Activated CD8-positive, alpha-beta memory T cell treated with anti-CD3 and anti-CD28 coated beads for 1 hour (primary cell): ENCODE results near the gene SLC25A21.
"Not testable (repeated sequence)": the region's sequence is repeated elsewhere in the genome, so short reads cannot be mapped to it uniquely, and the experiment has no call there.

Experiments
- DNase-seq, 2 donors: peaks; one replicate each; pipeline ENCODE4 v3.0.0-alpha.2; 2020; ENCODE audit warnings: low read depth in 1 of 2; ENCODE audit errors: extremely low read depth in 1 of 2

Gene SLC25A21

GRCh38 chr14:36726128-36726527 is 446.3 kb downstream of the SLC25A21 start:
- DNase-seq, result no peak

DNA sequence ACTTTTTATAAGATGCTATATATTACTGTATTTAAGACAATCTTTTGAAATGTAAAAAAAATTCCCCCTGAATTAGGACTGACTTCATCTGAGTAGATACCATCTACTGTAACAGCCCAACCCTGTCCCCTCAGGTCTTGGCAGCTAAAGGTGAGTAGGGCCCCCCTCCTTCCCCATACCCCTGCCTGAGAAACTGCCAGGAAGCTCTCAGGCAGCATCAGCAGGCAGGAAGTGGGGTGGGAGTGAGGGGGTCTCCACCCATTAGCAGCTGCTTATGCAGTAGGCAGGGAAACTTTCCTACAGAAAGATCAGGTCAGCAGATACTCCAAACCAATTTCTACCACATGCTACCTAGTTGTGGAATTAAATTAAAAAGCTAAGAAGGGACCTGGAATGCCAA is 448.2 kb downstream of the SLC25A21 start:
- no peak for DNase-seq

DNA sequence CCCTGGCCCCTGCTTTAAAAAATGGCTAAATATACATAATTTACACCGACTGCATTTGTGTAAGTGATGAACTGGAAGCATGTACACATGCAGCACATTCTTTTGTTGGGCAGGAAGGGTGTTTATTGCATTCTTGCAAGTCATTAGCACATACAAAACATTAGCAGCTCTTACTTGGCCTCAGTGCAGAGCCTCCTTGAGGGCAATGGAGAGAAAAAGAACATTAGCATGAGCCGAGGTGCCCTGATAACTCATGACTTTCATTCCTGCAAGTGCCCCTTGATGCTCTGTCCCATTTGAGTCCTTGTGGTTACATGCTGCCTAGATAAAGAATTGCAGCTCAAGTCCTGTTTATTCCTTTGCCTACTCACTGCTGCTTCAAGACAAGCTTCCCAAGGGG is 448.9 kb downstream of the SLC25A21 start:
- no peak for DNase-seq

- DNase-seq, result no peak
Measured at GRCh38 chr14:36721877-36722276, 450.5 kb downstream of the SLC25A21 start.

DNA sequence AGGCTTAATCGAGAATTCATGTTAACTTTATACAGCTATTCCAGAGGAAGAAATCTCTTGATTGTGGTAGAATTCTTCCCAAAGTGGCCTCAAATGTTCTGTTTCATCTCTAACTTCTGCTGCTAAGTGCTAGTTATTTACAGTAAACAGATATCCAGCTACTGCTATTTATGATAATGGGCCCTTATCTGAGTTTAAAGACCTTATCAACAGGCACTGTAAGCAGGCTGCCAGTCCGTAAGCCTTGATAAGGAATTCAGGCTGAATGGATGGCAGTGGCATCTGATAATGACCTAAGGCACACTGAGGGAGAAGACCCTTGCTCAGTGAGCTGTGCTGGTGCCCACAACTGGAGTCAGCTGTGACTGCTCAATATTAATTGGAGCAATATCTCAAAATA is 451.7 kb downstream of the SLC25A21 start:
- DNase-seq, result no peak

DNA sequence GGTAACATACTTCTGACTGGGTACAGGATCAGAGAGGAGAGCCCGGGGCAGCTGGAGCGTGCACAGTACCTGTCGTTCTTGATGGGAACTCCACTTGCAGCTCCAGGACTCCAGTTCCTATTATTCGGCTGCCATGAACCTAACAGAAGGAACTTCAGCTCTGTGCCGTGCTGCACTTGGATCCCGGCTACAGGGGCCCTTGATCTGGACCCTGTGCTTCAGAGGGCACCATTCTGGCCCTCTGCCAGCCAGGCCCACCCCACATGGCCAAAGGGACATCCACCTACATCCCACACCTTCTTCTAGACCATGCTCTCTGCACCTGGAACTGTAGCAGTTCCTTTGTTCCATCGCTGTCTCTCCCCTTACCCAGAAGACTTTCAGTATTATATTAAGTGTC is 452.6 kb downstream of the SLC25A21 start:
- DNase-seq, result no peak

DNA sequence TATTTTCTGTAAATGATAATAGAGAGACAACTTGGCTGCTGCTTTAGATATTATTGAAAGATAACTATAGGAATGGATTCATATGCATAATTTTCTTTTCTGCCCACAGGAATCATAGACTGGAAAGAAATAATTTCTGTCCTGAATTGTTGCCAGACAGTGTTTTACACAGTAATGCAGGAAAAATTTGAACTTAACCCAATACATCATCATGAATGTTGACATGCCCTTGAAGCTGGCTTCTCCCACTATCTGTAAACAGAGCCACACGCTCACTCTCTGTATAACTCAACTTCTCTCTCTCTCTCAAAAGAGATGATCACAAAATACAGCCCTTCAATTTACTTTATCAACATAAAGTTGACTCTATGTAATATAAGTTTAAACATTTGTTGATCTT is 454.2 kb downstream of the SLC25A21 start:
- DNase-seq, result no peak

DNA sequence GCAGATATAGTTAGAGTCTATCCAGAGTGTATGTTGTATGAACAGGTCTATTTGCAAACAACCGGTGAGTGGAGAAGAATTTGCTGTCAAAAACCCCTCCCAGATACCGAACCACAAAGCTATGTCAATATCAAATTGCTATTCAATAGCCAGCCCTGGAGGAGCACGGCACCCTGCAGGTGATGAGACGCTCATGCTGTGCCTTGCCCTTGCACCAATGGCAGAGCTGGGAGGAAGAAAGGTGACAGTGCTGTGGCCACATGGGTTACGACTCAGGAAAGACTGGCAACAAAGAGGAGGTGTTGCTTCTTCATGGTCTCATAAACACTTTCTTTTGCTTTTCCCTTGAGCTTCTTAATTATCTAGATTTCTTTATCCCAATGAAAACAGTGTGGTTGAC is 455.0 kb downstream of the SLC25A21 start:
- no peak for DNase-seq

- no peak for DNase-seq
Measured at GRCh38 chr14:36716614-36717184, 455.7 kb downstream of the SLC25A21 start.

DNA sequence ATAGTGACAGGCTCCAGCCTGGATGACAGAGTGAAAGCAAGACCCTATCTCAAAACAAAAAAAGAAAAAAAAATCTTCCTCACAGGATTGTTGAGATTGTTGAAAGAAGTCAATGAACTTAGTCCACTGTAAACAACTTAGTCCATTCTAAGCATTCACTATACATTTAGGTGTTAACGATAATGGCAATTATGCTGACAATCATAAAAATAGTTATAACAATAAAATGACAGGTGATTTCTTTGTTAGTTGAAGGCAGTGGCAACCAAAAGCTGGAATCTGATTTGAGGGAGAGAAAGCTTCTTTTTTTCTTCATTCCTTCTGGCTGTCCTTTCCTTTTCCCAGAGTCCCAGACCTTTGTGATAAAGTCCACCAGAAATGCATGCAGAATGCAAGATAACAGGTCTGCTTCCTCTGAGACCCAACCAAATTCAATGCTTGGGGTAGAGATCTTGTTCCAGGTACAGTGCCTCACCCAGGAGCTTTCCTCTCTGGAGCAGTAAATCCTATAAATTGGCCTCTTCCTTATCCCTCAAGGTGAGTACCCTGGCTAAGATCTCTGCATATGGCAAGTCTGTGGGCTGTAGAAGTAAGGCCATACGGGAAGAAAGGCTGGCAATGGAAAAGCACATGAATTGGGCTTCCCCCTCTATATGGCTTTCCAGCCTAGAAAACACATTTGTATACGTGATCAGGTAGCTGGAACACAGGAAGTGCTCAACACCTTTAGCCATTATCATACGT is 458.3 kb downstream of the SLC25A21 start:
- DNase-seq, result no peak

DNA sequence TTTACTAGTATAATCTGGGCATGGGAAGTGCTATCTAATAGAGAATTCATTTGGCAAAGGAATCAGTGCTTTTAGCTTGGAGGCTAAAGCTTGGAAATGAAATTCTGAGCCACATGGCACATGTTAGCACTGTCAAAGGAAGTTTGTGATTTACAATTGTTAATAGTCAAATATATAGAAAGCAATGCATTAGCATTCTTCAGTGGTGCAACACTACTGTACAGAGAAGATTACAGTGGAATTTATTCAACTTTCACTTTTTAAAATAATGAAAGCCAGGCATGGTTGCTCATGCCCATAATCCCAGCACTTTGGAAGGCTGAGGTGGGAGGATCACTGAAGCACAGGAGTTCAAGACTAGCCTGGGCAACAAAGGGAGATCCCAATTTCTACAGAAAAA is 464.8 kb downstream of the SLC25A21 start:
- no peak for DNase-seq

DNA sequence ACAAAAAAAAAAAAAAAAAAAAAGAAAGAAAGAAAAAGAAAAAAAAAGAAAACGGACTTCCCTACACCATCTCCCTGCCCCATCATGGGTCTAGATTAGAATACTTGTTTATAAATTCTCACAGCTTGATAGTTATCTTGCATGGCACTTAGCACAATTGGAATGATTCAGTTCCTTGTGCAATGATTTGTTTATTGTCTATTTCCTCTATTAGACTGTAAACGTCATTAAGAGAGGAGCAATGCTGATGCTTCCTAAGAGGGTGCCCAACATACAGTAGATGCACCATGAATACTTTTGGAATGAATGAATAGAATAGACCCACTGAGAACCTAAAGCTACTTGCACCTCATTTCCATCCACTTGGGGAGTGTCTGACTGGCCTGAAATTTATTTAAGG is 469.9 kb downstream of the SLC25A21 start:
- no peak for DNase-seq

DNA sequence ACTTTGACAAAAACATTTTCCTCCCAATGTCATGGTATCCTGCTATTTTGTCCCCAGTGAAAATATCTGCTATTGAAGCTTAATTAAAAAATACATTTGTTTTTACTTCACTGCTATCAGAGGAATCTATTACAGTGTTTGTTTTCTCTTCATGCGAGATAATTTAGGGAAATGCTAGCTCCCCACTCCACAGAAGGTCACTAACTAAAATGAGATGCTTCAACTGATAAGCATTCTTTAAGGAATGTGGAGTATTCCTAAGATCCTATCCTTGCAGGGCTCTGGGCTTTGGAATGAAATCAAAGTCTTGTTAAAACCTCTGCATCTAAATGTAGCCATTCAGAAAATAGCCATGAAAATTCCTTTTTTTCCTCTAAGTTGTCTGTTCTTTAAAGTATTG is 471.3 kb downstream of the SLC25A21 start:
- DNase-seq, result no peak

DNA sequence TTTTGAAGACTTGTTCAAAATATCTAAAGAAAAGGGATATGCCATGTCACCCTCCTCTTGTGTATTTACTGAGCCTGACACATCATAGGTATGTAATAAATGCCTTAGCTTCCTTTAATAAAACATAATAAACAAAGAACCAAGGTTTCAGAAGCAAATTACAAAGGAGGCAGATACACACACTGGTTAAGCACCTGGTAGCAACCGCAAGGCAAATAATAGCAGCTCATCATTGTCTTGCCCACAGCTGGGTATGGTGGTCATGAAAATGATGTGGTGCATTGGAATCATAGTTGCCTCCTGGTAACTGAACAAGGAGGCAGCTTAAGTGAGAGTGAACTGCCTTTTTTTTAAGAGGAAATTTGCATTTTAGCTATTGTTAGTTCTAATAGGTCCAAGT is 471.8 kb downstream of the SLC25A21 start:
- DNase-seq, result no peak

DNA sequence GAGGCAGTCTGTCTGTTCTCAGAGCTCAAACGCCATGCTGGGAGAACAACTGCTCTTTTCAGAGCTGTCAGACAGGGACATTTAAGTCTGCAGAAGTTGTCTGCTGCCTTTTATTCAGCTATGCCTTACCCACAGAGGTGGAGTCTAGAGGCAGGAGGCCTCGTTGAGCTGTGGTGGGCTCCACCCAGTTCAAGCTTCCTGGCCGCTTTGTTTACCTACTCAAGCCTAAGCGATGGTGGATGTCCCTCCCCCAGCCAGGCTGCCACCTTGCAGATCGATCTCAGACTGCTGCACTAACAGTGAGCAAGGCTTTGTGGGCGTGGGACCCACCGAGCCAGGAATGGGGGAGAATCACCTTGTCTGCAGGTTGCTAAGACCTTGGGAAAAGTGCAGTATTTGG is 473.0 kb downstream of the SLC25A21 start:
- DNase-seq, result not testable (repeated sequence)

DNA sequence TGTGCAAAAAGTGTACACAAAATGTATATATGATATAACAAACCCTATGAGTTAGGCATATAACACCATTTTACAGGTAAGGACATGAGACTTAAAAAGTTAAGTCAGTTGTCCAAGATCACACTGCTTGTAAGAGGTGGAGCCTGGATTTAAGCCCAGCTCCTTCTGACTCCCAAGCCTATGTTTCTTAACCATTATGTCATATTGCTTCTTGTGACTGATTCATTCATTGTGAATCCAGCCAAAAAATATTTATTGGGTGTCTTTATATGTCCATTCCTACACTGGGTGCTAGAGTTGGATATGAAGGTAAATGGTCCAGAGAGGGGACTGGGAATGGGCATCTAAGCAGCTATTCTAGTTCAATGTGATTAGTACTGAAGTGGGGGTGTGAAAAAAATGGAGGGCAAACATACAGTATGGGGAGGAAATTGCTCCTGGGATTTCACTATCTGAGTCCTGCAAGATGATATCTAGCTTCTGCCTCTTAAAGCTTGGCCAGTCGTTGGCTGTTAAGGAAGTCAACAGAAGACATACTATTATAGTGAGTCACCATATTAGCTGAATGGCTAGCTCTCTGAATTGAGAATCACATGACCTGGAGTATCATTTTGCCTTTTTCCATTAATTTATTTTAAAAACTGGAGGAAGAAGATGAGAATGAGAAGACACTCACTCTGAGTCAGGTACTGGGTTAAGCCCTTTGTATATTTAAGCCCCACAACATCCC is 481.9 kb downstream of the SLC25A21 start:
- no peak for DNase-seq

GRCh38 chr14:36684946-36685345 is 487.5 kb downstream of the SLC25A21 start:
- DNase-seq, result no peak

GRCh38 chr14:36683083-36683724 is 489.2 kb downstream of the SLC25A21 start:
- DNase-seq, result no peak

DNA sequence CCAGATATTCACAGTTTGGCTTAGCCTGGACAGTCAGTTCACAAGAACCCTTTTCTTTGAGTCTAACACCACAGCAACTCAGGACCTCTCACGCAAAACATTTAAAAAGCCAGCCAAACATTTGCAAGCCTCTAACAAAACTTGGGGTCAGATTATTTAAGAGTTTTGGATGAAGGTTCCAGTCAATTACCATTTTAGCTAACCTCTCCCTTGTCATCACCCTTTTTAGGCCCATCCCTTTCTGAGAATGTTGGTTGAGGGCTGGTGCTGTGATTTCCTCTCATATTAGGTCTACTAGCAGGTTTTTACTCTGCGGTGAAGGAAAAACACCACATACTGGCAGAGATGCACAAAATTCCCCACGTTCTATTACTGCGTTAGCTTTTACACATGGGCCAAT is 490.1 kb downstream of the SLC25A21 start:
- no peak for DNase-seq

- DNase-seq, result no peak
Measured at GRCh38 chr14:36676236-36676635, 496.2 kb downstream of the SLC25A21 start.

DNA sequence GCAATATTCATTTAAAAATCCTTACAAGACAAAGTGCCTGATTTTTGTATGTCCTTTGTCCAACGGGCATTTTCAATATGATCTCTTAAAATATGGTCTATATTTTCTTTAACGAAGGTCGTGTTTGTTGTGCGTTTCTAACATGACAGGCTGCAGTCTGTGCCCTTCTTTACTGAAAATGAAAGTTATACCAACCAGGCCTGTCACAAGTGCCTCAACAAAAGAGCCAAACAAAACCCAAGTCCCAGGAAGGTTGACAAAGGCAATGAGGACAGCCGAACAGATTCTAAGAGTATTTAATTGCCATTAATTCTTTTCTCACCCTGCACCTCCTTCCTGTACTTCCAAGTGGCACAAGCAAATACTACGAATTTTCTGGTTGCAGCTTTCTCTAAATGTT is 496.8 kb downstream of the SLC25A21 start:
- no peak for DNase-seq

DNA sequence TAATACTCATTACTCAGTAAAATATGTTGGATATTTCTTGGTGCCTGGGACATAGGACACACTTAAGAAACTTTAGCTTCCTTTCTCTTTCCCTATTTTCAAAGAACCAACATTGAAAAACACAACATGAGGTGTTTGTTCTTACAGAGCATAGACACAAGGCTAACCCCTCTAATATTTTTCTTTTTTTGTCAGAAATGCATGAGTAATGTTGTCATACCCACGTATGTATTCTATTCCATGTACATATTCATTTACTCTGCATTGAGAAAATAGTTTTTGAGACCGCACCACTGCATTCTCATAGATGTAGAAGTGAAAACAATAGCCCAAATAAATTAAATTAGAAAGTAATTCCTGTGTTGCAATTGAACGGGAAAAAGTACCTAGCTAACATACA is 497.7 kb downstream of the SLC25A21 start:
- no peak for DNase-seq
